Stimulated activated naive CD4-positive, alpha-beta T cell (primary cell): ENCODE data around the gene SGO2.

Experiments
- DNase-seq, 6 experiments: peaks; one replicate each; lab custom pipeline; 2025; lab: John Stamatoyannopoulos, UW

The SGO2 gene, protein sequence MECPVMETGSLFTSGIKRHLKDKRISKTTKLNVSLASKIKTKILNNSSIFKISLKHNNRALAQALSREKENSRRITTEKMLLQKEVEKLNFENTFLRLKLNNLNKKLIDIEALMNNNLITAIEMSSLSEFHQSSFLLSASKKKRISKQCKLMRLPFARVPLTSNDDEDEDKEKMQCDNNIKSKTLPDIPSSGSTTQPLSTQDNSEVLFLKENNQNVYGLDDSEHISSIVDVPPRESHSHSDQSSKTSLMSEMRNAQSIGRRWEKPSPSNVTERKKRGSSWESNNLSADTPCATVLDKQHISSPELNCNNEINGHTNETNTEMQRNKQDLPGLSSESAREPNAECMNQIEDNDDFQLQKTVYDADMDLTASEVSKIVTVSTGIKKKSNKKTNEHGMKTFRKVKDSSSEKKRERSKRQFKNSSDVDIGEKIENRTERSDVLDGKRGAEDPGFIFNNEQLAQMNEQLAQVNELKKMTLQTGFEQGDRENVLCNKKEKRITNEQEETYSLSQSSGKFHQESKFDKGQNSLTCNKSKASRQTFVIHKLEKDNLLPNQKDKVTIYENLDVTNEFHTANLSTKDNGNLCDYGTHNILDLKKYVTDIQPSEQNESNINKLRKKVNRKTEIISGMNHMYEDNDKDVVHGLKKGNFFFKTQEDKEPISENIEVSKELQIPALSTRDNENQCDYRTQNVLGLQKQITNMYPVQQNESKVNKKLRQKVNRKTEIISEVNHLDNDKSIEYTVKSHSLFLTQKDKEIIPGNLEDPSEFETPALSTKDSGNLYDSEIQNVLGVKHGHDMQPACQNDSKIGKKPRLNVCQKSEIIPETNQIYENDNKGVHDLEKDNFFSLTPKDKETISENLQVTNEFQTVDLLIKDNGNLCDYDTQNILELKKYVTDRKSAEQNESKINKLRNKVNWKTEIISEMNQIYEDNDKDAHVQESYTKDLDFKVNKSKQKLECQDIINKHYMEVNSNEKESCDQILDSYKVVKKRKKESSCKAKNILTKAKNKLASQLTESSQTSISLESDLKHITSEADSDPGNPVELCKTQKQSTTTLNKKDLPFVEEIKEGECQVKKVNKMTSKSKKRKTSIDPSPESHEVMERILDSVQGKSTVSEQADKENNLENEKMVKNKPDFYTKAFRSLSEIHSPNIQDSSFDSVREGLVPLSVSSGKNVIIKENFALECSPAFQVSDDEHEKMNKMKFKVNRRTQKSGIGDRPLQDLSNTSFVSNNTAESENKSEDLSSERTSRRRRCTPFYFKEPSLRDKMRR

DNA sequence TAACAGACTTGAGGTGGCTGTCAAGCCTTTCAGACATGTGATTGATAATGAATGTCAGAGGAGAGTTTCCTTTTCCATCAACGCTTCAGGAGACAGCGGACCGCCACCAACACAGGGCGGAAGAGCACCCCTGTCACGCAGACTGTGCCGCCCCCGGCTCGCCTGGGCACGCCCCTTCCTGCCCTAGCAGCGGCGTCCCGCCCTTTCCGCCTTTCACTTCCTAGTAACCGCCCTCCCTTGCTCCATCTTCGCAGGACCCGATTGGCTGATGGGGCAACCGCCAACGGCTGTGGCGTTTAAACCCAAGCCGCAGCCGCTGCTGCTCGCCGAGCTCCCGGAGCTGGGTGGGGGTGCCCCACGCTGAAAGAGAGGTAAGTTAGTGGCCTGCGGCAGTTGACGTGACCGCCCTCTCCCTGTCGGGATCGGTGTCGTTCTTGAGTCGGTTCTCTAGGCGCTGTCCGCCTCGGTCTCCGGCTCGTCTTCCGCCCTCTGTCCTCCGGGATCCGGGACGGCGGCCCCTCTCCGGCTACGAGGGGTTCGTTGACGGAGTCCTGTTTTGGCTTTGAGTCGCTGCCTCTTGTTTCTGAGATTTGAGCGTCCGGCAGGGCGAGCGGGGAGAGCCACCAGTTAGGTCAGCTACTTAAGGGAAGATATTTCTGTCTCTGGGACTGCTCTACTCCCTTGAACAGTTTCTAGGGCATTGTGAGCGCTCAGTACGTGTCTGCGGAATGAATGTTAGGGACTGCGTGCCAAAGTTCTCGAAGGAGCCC is at the start of gene SGO2:
Gene SGO2, plus strand, starts transcription at position 326 of the 770 bp plus-strand sequence. CDS start 6,769 bp downstream, outside the sequence.
- DNase-seq, result peak; percentile 88 to 94 (median 91)

DNA sequence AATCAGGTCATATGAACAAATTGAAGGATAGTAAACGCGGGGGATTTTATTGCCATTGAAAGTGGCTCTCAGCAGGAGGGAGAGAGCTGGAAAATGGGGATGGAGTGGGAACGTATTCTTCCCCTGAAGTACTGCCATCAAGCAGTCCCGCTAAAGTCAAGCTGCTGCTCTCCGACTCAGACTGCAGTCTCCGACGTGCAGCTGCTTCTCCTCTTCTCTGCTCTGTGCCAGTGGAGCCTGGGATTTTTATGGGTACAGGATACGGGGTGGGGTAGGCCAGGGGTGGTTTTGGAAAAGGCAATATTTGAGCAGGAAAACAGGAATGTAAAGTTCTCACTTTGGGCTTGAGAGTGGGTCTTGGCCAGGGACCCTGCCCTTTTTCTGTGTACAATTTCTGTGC is 49.2 kb upstream of the SGO2 start:
- no peak for DNase-seq

DNA sequence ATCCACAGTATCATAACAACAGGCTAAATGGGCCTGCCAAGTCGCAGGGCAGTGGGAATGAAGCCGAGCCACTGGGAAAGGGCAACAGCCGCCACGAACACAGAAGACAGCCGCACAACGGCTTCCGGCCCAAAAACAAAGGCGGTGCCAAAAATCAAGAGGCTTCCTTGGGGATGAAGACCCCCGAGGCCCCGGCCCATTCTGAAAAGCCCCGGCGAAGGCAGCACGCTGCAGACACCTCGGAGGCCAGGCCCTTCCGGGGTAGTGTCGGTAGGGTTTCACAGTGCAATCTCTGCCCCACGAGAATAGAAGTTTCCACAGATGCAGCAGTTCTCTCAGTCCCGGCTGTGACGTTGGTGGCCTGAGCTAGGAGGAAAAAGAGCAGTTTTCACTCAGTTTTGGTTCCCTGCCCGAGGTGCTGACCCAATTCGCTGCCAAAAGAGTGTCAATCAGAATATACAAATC is 48.3 kb upstream of the SGO2 start:
- DNase-seq, result no peak

DNA sequence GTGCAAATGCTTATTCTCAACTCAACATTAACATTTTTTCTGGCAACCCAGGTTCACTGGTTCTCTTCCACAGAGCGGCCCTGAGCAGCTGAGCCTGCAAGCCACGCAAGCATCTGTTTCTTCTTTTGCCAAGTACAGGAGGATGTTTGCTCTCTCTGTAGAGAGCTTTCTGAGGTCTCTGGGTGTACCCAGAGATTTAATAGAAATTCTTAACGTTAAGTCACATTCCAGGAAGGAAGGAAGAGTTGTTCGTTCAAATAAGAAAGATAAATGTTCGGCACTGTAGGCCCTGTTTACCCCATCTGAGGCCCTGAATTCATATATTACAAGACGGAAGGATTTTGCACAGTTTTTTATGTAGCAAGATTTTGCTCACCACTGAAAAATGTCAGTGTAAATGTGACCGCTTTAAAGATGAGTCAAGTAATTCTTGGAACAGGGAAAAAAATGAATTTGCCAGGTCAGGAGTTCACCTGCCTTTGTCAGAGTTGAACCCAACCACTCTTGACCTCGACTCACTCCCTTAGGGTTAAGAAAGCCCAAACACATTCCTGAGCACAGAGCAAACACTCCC is 46.2 kb upstream of the SGO2 start:
- no peak for DNase-seq

DNA sequence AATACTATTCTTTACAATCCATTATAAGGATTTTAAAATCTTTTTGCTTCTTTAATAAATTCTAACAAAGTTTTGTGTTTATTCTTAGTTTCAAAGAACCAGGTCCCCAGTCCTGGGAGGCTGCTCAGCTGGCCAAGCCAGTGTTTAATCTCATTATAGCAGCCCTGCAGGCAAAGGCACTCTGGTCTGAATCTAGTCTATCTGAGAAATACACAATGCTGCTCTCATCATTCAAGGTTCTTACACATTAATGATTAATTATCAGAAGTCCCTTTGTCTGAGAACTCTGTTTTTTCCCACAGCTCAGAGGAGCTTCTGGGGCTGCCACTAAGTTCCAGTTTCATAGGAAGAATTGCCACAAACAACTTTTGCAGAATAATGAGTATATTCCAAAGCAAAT is 43.8 kb upstream of the SGO2 start:
- DNase-seq, result no peak

DNA sequence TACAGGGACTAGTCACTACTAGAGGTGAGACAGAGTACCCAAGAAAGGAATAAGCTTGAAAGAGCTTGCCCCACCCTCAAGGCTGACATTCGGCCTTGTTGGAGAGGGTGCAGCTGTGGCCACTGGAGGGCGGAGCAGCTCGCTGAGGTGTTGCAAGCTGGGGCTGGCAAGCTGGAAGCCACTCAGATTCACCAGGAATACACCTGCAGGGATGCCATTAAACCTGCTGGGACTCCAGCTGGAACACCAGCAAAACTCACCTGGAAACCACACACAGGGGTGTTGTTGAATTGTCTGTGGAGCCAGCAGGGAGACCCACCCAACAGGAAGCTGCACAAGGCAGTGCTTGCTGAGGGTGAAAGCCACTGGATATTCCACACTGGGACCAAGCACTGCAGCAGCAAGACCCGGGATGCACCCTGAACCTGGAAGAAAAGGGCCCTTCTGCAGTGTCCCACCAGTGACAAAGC is 42.2 kb upstream of the SGO2 start:
- DNase-seq, result no peak

DNA sequence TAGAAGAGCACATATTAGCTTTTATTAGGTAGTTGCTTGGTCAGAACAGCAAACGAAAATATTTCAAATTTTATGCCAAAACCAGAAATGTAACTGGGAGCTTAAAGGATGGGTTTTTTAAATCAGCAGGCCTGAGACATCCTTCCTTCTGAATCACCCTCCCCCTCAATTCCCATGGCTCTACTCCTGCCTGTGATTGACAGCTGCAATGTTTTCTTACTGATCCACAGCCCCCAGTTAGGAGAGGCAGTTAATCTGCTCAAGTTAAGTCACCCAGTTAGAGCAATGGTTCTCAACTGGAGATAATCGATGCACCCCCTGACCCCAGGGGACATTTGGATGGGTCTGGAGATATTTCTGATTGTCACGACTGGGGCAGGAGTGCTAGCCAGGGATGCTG is 41.1 kb upstream of the SGO2 start:
- DNase-seq, result no peak

DNA sequence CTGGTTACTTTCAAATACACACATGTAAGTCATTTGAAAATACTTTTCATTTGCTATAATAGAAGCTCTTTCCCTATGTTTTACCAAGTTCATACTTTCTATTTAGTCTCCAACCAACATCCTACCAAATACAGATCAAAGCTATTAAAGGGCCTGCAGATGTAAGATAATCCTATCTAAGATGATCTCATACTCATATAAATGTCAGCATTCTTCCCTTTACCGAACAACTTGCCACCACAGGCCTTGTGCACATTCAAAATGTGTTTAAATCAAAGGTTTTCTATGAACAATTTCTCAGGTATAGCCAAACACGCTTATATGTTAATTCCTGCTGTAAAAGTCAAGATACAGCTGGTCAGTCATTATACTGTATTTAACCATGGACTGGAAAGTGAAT is 39.5 kb upstream of the SGO2 start:
- DNase-seq, result no peak

DNA sequence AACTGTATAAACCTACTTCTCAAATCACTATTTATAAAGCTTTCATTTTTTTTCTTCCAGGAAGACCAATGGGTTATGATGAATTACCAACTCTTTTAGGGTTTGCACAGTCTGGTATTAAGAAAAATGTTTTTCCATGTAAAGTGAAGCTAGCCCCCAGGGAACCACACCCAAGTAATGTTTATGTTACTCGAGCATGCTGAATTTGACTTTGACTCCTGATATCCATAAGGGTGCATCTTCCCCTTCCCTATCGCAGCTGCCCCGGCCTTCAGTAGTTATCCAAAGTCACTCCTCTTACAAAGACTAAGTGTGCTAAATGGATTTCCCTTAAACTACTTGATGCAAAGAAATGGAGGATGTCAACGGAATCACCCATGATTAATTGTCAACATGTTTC is 37.8 kb upstream of the SGO2 start:
- DNase-seq, result no peak

DNA sequence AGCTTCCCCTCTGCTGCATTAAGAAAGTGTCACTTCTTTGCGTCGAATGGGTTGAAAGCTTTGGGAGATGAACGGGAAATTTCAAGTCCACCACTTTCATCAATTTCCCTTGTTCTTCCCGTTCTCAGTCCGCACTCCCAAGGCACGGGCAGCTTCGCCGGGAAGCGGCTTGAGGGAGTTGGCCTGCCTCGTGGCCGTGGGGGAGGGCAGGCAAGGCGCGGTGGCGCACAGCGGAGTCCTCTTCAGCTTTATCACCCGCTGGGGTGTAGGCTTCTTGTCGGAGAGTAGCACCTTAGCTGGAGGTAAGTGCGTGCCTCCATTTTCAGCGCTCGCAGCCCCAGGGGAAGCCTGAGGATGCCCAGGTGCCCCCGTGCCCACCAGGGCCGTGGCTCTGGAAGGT is 36.0 kb upstream of the SGO2 start:
- DNase-seq, result no peak

DNA sequence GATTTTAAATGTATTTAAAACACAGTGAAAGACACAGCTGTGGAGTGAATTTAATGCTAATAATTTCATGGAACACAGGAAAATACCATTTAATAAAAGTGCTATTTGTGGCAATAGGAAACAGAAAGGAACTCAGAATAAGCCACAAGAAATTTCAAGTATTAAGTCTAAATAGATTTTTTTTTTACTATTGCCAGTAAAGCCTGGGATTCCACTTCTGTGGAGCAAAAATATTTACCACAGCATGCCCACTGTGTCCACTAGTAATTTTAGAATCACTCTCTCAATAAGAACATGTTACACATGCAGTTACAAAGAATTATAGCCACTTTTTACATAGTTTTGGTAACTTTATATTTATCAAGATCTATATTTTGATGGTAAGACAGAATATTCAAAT is 33.4 kb upstream of the SGO2 start:
- no peak for DNase-seq

DNA sequence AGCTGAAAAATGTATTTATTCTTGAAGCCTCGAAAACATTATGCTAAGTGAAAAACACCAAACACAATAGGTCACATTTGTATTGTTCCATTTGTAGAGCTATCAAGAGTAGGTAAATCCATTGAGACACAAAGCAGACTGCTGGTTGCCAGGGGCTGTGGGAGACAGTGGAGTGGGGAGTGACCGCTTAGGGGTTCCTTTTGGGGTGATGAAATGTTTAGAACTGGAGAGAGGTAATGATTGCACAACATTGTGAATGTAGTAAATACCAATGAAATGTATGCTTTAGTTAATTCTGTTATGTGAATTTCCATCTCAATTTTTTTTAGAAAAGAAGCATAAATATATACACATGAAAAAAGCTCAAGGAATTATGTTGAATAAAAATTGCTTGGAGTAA is 32.0 kb upstream of the SGO2 start:
- DNase-seq, result no peak

DNA sequence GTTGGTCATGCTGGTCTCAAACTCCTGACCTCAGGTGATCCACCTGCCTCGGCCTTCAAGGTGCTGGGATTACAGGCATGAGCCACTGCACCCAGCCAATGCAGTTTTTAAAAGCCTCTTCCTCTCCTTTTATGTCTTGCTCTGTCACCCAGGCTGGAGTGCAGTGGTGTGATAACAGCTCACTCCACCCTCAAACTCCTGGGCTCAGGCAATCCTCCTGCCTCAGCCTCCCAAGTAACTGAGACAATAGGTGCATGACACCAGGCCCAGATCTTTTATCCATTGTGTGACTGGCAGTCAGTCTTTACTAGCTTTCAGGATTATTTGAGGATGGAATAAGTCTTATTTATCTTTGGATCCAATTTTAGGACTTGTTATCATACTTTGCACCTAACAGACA is 29.3 kb upstream of the SGO2 start:
- no peak for DNase-seq

DNA sequence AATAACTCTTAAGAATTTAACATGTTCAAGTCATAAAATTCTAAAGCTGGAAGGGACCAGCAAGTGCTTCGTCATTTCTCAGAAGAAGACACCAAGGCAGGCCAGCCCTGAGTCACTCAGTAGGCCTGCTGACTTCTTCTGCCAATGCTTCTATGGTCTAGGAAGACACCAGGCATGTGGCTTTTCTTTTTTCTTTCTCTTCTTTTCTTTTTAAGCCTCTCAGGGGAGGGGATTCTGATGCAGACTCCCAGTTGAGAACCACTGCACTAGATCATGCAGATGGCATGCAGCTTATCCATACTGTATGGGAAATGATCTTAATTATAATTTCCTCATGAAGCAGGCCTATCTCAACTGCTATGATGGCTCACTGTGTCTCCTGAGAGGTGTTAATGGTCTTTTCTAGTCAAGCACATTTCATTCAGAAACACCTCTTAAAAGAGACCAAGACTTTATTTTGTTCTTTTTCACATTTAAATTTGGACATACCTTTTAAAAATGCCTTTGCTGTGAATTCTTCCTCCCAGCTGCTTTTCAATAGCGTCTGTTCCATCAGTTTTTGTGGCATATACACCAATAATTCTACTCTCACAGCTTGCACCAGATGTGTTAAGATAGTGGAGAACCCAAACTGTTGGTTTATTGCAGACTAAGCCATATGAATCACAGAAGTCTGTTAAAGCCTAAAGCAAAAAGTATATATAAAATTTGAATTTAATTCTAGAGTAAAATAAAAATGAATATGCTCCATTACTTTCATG is 27.4 kb upstream of the SGO2 start:
- no peak for DNase-seq

DNA sequence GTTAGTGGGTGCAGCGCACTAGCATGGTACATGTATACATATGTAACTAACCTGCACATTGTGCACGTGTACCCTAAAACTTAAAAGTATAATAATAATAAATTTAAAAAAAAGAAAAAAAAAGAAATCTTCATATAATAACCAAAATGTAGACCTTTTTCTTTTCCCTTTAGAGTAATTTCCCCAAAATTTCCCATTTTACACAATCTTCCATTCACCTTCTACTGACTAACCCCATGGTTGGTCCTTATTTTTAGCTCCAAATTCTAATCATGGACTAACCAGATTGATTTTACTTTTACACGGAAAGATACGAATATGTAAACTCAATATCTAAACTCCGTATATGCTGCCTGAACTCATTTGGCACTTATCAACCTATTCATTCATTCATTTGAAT is 23.8 kb upstream of the SGO2 start:
- no peak for DNase-seq

DNA sequence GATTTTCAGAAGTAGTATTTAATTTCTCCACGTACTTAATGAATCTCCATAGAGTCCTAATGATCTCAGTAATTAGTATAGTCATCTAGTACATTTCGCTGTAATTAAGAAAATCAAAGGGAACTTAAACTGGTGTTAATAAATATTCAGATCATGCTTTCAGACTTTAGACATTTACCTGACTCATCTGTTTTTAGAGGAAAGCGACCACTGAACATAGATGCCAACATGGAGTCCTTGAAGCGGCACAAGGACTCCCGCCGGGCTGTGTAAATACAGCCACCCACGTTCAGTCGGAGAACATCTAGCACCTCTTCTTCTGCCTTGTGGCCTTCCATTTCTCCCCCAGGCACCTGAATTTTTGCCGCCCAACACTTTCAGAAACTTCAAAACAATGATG is 19.3 kb upstream of the SGO2 start:
- DNase-seq, result no peak

DNA sequence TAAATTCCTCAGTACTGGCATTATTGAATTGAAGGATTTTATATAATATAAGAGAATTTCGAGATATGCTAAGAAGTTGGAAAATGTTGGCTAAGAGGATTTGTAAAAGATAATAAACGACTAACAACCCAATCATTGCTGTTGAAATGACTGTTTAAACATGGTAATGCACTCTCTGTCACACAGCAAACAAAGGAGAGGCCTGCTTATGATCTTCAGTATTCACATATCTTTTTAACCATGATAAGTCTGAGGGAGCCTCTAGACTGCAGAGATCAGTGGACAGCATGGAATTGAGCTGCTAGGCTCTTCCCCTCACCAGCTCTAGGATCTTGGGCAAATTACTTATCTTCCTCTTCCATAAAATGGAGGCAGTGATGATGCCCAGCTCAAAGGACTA is 18.8 kb upstream of the SGO2 start:
- DNase-seq, result no peak

DNA sequence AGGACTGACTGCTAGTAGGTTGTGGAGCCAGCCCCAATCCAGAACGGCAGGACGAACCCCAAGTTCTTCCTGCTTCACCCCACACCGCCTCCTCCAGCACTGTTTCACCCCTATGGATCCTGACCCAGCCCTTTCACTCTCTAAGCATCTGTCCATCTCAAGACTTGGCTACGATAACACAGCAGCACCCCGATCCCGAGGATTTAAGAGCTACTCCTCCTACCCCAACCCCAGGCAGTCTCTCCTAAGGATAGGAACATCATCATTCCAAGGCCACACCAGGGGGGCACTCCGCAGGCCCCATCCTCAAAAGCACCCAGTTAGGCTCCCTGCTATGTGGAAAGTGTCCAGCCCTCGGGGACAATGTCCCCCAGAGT is 16.8 kb upstream of the SGO2 start:
- DNase-seq, result peak in 2 of 6 experiments; percentile 2 to 23

DNA sequence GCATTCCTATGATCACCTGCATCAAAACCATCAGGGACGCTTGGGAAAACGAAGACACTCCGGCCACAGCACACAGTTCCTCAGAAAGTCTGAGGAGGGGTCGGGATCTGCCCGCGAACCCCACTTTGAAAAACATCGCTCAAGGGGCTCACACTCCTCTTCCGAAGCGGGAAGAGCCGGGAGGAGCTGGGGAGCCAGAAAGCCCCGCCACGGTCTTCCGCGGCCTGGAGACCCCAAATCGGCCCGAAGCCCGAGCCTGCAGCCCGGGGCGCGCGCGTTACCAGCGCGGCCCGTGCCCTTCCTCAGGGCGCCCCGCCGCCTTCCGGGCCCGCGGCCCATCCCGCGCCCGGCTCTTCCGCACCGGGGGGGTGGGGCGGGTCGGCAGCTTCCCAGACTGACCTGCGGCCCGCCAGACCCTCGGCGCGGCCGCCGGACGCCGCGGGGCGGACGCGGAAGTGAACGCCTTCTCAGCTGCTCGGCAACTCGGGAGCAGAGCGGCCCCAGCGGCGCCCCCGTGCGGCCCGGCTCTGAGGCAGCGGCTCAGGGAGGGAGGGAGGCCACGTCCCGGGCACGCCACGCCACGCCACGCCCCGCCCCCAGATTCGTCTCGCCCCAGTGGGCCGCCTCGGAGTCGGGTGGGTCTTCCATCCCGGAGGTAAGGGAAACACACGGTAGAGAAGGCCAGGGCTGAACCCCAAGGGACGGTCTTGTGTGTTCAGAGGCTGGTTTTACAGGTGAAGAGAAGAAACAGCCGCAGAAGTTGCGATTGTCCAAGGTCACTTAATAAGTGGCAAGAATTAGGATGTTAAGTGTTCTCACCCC is 16.2 kb upstream of the SGO2 start, which contains the start of gene KCTD18:
Gene KCTD18, minus strand, starts transcription at position 457 of the 822 bp plus-strand sequence. CDS start 3,052 bp downstream, outside the sequence.
- peak; percentile 75 to 86 (median 86) for DNase-seq
